VCaP (cell line): Measurements from ENCODE around the gene TMC8.

ENCODE experiments used
- H3K27ac ChIP-seq: fragments of 450-650 bp; 2 replicates; pipeline ENCODE4 v1.5.1; 2017
- TF ChIP-seq, protein P1 (sequence below): fragments of 450-650 bp; conservative IDR thresholded peaks from 2 replicates; pipeline ENCODE4 v1.5.1; 2017; ENCODE audit warnings: mild to moderate bottlenecking, moderate library complexity

TMC8 gene

DNA sequence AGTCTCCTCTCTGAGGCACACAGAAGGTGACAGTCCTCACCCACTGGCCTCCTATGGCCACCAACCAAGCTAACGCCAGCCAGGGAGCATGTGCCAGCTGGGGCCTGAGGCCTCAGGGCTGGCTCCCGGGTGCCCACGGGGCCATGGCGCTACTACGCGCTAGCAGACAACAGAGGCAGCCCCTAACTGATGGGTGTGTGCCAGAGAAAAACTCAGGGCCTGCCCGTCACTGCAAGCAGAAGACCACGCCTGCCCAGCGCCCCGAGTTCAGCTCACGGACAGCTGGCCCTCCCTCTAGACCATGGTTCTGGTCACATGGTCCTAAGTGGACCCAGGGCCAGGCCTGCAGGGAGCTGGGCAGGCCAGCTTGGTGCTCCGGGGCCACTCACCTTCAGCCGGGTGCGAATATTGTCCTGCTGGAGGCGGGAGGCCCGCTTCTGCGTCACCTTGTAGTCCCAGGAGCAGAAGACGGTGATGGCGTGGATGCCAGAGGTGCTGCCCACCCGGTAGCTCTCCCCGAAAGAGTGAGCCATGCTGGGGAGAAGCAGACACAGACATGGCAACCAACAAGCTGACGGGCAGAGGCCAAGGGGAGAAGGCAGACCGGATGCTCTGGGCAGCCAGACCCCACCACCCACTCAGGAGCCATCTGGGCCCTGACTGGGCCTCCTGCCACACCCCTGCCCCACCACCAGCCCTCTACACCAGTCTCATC, 8.2 kb upstream of the TMC8 start:
- TF ChIP-seq, protein P1, sequence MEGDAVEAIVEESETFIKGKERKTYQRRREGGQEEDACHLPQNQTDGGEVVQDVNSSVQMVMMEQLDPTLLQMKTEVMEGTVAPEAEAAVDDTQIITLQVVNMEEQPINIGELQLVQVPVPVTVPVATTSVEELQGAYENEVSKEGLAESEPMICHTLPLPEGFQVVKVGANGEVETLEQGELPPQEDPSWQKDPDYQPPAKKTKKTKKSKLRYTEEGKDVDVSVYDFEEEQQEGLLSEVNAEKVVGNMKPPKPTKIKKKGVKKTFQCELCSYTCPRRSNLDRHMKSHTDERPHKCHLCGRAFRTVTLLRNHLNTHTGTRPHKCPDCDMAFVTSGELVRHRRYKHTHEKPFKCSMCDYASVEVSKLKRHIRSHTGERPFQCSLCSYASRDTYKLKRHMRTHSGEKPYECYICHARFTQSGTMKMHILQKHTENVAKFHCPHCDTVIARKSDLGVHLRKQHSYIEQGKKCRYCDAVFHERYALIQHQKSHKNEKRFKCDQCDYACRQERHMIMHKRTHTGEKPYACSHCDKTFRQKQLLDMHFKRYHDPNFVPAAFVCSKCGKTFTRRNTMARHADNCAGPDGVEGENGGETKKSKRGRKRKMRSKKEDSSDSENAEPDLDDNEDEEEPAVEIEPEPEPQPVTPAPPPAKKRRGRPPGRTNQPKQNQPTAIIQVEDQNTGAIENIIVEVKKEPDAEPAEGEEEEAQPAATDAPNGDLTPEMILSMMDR, result no peak
- no peak overlapping the region for H3K27ac ChIP-seq

DNA sequence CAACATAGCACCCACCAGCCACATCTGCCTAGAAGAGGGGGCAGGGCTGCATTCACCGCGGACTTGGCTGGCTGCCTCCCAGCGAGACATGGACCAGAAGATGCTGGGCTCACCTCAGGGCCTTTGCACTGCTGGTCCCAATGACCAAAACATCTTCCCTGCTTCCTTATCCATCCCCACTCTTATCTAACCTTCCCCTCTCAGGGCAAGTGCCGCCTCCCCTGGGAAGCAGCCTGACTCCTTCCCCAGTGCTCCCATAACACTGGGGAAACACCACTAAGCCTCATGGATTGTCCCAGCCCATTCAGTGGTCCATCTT, 7.7 kb upstream of the TMC8 start:
- TF ChIP-seq, protein P1, result no peak
- H3K27ac ChIP-seq, result no peak overlapping the region

DNA sequence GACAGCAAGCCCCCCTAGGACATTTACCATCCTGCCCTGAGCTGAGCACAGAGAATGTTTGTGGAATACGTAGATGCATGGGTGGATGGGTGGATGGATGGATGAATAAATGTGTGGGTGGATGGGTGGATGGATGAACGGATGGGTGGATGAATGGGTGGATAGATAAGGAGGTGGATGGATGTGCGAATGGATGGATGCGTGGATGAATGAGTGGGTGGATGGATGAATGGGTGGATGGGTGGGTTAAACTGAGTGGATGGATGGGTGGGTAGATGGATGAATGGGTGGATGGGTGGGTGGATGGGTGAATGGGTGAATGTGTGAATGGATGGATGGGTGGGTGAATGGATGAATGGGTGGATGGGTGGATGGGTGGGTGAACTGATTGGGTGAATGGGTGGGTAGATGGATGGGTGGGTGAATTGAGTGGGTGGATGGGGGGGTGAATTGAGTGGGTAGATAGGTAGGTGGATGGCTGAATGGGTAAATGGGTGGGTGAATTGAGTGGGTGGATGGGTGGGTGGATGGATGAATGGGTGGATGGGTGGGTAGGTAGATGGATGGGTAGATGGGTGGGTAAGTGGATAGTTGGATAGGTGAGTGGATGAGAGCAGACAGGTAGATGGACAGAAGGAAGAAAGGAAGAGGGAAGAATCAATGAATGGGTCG, 7.2 kb upstream of the TMC8 start:
- TF ChIP-seq, protein P1, result no peak
- H3K27ac ChIP-seq, result no peak overlapping the region

DNA sequence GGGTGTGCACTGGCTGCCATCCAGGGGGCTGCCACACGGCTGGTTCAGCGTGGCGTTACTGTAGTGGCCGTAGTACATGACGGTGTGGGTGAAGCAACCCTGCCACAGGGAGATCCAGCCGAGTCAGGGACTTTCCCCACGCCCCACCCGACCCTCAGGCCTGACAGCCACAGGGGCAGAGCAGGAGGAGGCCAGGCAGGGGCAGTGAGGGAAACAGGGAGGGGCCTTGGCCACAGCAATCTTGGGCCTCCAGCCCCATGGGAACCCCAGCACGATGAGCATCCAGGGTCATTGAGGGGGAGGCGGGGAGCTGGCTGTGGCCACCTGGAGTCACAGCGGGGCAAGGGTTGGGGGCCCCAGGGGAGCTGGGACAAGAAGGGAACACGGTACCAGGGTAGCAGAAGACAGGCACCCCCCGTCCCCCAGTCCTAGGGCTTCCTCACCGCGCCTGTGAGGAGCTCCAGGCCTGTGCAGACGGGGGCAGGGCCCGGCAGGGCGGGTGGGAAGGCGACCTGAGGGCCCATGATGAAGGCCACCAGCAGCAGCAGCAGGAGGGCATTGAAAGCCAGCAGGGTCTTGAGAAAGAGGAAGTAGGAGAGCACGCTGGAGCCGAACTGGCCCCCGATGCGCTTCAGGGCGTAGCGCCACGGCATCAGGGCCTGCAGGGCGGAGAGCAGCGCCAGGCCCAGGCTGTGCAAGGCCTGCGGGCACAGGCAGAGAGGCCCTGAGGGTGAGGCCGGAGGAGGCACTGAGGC, 6.3 kb upstream of the TMC8 start:
- TF ChIP-seq, protein P1, result no peak
- H3K27ac ChIP-seq, result no peak overlapping the region

DNA sequence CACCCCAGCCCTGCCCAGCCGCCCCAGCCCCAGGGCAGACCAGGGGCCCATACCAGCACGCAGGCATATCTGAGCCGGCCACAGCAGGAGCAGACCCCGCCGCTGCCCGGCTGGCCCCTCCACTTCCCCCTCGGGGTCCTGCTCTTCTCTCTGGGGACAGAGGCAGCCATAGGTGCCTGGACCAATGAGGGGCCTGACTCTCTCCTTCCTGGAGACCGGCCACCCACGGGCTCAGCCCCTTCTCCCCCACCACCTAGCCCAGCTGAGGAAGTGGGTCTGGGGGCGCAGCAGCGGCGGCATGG, 5.8 kb upstream of the TMC8 start:
- TF ChIP-seq, protein P1, result no peak
- H3K27ac ChIP-seq, result no peak overlapping the region

DNA sequence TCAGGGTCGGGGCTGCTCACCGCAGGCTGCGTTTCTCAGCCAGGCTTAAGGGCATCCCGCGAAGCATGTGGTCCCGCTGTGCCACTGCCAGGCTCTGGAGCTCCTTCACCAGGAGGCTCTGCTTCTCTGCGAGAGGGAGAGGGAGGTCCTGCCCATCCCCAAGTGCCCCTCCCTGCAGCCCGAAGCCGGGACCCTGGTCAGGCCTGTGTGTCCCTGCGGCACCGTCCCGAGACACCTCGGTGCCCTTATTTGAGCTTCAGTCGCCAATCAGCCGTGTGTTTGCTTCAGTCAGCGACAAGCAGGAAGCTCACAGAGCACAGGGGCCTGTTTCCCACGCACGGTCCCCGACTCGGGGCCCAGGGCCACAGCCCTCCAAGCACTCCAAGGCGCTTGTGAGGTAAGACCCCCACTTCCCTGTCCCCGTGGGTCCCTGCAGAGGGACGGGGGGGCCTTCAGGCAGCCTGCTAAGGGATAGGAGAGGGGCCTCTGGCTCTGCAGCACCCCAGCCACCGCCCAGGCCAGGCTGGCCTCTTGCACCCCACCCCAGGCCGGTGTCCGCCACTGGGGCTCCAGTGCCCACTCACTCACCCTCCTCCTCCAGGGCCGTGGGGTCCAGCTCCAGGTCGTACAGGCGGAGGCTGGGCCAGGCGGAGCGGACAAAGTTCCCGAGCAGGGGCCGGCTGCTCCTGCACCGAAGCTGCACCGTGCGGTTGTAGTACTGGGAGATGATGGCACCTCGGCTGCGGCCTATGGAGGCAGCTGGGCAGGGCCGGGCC, 5.2 kb upstream of the TMC8 start:
- H3K27ac ChIP-seq, result peak overlapping the region; percentile 93; the same call in 1 of the 2 replicates
- TF ChIP-seq, protein P1, result no peak
